ENCODE results near the gene PPP1R13B.

PPP1R13B gene

GRCh38 chr14:103739793-103740501 is 107.4 kb downstream of the PPP1R13B start:
- no peak for FAIRE-seq

GRCh38 chr14:103739466-103739792 is 107.9 kb downstream of the PPP1R13B start:
- no peak for FAIRE-seq

- FAIRE-seq = no peak
Observed at GRCh38 chr14:103738701-103739451, 108.5 kb downstream of the PPP1R13B start.

GRCh38 chr14:103738166-103738565 is 109.2 kb downstream of the PPP1R13B start:
- no peak for FAIRE-seq

DNA sequence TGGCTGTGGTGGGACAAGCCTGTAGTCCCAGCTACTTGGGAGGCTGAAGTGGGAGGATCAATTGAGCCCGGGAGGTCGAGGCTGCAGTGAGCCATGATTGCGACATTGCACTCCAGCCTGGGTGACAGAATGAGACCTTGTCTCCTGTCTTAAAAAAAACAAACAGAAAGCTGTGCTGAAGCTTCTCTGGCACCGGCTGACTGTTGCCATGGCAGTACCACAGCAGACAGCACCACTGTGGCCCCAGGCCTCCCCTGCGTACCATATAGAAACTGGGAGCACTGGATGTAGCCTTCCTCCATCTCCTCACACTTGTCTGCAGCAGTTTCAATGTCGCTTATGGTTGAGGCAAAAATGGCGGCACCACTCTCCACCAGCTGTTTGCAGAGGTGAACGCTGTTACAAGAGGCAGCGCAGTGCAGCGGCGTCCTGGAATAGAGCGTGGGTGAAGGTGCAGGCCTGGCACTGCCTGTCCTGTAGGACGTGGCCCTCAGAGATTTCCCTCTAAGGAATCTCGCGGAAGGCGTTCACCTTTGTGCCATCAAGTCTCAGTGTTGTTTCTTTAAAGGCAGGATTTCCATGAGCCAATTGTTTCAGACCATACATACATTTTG is 109.8 kb downstream of the PPP1R13B start:
- no peak for FAIRE-seq

DNA sequence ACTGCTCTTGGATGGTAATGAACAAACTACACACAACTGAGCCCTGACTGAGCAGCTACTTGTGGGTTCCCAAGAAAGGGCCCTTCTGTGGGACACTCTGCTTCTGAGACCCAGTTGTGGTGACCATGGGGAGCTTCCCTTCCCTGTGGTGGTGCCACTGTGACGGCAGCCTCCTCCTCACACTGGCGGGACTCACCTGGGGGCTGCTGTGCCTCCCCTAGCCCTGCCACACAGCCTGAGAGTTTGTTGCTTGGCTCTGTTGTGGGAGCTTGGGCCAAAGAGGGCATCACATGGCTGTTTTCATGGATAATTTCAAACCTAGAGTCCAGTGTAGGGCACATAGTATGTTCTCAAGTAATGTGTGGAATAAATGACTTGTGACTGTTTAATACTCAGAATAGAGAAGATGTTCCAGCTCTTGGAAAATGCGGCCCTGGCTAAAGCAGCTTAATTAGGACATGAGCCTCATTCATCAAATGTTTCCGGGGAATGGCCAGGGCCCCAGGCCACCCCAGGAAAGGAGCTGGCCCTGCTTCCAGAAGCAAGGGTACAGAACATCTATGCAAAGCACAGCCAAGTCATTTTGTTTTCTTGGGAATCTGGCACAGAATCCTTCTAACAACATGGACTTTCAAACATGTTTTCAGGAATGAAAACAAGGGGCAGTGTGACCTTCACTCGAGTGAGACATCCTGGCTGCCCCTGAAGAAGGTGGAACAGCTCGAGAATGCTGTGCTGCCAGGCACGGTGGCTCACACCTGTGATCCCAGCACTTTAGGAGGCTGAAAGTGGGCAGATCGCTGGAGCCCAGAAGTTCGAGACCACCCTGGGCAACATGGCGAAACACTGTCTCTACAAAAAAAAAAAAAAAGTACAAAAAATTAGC is 110.6 kb downstream of the PPP1R13B start:
- no peak for FAIRE-seq

DNA sequence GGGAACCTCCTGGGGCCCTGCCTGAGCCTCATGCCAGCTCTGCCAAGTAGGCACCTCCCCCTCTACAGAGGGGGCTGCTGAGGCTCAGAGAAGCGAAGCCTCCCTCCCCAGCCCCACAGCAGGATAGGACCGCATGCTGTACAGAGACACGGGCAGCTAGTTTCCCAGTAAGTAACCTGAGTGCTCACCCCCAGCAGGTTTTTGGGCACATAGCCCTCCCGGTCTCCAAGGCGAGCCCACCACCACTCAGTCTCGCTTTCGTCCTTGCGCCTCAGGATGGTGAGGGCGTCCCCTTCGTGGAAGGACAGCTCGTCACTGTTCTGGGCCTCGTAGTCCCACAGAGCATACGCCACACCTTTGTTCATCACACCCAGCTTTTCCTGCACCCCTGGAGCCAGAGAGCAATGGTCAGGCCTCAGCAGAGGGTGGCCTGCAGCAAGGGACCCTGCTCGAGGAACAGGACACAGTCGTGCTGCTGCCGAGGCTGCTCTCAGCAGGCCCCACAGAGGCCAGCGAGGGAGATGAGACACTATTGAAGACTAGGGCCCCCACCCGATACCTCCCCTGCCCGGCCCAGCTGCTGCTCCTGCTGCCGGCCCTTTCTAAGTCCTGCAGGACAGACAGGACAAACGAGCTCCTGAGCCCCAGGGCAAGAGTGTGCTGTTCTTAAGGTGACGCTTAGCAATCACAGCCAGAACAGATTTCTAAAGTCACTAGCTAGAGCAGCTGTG is 111.4 kb downstream of the PPP1R13B start:
- no peak for FAIRE-seq

DNA sequence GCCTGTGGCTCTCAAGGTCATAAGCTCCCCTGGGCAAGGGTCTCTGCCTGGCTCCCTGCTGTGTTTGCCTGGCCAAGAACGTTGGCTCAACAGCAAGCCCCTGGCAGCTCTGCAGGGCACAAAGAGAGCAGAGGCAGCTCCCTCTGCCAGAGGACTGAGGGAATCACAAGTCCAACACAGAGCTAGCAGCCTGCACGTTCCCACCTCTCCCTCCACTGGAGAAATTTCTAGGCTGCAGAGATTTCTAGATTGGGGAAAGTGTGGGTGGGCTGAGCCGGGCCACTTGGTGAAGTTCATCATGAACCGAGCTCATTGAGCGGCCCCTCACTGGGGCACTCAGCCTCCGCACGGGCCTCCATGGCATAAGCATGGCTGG is 111.9 kb downstream of the PPP1R13B start:
- FAIRE-seq = no peak

DNA sequence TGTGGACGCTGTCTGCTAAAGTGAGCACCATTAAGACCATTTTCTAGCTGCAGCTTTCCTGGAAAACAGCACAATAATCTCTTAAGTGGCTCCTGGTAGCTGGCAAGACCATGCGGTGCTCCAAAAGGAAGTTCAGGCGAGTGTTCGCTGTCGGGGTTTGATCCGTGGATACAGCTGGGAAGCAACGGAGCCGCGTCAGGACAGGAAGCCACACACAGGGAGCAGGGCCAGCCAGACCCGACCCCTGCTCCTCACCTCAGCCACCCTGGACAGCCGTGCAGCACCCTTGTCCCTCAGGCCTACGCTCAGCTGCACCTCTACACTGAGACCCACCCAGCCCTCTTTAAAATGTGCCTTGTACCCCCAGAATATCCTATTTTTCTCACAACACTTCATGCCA is 112.4 kb downstream of the PPP1R13B start:
- no peak for FAIRE-seq

- FAIRE-seq = no peak
Observed at GRCh38 chr14:103734081-103734888, 113.1 kb downstream of the PPP1R13B start.

GRCh38 chr14:103733651-103734050 is 113.7 kb downstream of the PPP1R13B start:
- FAIRE-seq = no peak

DNA sequence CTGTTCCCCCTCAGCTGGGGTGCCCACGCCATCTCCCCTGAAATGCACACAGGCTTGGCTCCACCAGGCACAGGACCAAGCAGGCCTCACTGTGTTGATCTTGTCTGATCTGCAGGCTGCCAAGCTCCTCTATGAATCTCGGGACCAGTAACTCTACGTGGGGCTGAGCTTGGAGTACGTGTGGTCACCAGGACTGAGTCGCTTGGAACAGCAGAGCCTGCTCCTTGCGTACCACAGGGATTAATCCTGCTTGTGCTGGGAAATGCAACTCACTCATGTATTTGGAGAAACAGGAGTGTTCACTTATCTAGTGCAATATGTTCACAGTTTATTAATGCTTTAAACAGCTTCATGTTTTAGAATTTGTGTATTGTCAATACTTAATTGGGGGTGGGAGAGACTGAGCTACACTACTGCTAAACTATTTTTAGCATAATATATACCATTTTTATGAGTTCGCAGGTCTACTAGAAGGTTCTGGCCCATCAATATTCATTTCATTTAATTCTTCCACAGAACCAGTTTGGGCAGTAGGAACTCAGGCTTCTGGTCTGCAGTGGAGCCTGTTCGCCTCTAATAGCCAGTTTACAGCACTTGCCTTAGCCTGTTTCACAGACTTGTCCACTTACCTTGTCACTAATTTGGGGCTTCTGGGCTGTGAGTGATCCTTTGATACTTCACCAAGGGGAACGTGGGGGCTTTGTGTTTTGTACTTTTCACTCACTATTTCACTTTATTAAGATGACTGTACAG is 114.3 kb downstream of the PPP1R13B start:
- no peak for FAIRE-seq

- FAIRE-seq = no peak
Observed at GRCh38 chr14:103731916-103732867, 115.2 kb downstream of the PPP1R13B start.

- no peak for FAIRE-seq
Observed at GRCh38 chr14:103731481-103731880, 115.9 kb downstream of the PPP1R13B start.

GRCh38 chr14:103730490-103731035 is 116.8 kb downstream of the PPP1R13B start:
- FAIRE-seq = no peak

GRCh38 chr14:103729496-103730448 is 117.6 kb downstream of the PPP1R13B start:
- FAIRE-seq = no peak

- FAIRE-seq = no peak
Observed at GRCh38 chr14:103728721-103729120, 118.7 kb downstream of the PPP1R13B start.

DNA sequence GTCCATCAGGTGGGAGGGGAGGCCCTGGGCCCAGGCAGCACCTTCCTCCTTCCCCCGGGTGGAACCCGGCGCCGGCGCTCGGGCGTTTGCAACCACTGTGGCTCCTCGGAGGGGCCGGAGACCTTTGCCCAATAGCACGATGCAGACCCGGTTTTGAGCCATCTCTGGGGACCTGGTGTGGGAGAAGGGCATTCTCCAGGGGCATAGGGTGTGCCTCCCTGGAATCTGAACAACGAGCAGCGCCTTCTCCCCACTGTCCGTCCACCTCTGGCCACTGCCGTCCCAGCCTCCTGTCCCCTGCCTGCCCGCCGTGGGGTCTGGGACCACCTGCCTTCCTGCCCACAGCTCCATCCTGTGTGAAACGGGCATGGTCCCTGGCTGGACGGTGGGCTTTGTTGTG is 119.2 kb downstream of the PPP1R13B start:
- FAIRE-seq = no peak
